HK-2 (cell line): ENCODE data around the gene PPP2R2B.

Experiments used
- DNase-seq: peaks from one replicate; pipeline ENCODE4 v3.0.0-alpha.2; 2018; ENCODE audit not compliant: unreplicated experiment

Gene PPP2R2B

GRCh38 chr5:146549615-146550014 lies 328.9 kb downstream of the PPP2R2B start:
- no peak for DNase-seq

- DNase-seq, result no peak
Measured at GRCh38 chr5:146548781-146549449, 329.6 kb downstream of the PPP2R2B start.

DNA sequence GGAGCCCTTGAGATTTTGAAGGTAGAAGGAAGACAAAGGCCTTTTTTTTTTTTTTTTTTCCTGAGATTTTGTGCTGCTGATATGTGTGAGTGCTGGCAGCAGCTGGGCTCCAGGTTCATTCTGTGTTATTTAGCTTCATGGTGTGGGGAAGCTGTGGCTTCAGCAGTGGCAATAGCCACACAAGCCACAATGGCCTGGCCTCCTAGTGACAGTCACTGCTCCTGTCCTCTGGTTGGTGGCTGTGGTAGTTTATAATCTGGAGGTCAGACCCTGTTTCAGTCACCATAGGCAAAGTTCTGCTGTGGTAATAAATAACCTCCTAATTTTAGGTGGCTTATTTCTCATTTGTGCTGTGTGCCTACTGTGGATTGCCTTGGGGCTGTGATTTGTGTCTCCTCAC lies 334.3 kb downstream of the PPP2R2B start:
- DNase-seq, result no peak

GRCh38 chr5:146541958-146542849 lies 336.4 kb downstream of the PPP2R2B start:
- DNase-seq, result peak; percentile 59

DNA sequence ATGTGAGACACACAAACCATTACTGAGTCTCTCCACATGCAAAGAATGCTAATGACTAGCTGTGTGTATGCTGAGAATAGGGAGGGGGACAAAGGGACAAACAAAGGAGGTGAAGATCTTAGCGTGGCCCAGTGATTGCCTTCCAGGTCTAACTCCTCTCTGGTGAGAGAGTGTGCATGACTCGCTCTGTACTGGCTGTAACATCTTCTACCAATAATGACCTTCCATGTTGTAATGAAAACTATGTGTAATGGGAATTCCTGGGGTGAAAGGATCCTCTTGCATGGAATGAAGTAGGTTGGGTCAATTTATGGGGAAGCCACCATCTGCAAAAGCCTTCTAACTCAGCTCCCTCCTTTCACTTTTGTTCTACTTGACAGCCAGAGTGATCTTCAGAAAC lies 338.1 kb downstream of the PPP2R2B start:
- no peak for DNase-seq

GRCh38 chr5:146539973-146540372 lies 338.6 kb downstream of the PPP2R2B start:
- no peak for DNase-seq

GRCh38 chr5:146538432-146538831 lies 340.1 kb downstream of the PPP2R2B start:
- DNase-seq, result no peak

DNA sequence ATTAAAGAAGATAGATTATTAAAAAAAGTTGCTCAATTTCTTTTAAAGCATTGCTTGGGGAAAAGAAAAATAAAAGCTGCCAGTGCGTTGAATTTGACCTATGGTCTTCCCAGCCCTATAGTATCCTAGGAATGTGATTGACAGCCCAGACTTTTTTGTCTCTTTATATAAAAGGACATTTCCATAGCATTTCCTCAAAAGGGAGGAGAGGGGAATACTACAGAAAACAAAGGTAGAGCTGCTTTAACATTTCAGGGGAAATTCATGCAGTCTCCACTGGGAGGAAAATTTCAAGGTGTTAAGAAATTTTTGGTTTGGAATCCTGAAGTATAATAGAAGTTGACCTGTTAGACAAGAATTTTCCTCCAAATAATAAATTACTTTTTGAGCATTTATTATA lies 344.7 kb downstream of the PPP2R2B start:
- DNase-seq, result no peak

GRCh38 chr5:146533260-146533857 lies 345.2 kb downstream of the PPP2R2B start:
- peak; percentile 56 for DNase-seq
